Natural killer cell (primary cell): Measurements from ENCODE around the gene SCYGR1. TPM values are rescaled to one million over a fixed set of nuclear protein-coding genes. Genes with fewer than 3 reads are reported as not detected.
A peak's percentile ranks its signal among the peaks of the same experiment; 100 is the strongest.

Experiments used
- ATAC-seq, 3 donors: fragments of 150-1000 bp in 2 of 3; fragments of 200-7000 bp in 1 of 3; cut with Tn5 transposase; 1 replicate in 1 of 3; 2 replicates in 2 of 3; pipeline ENCODE4 v1.10.0; 2021; ENCODE audit warnings: mild to moderate bottlenecking in 2 of 3, moderate library complexity in 2 of 3
- DNase-seq, 2 donors: peaks; one replicate each; pipeline versions ENCODE4 v3.0.0 to v3.0.0-alpha.2; 2013 to 2021; ENCODE audit warnings: mixed read lengths in 1 of 2
- H3K27ac ChIP-seq: one replicate; pipeline ENCODE4 v1.5.1; 2013; ENCODE audit warnings: mild to moderate bottlenecking, low read length
- H3K27me3 ChIP-seq: one replicate; pipeline ENCODE4 v1.6.1; 2013; ENCODE audit warnings: low read length; ENCODE audit not compliant: control insufficient read depth, insufficient read depth
- H3K36me3 ChIP-seq: one replicate; pipeline ENCODE4 v1.6.1; 2013; ENCODE audit warnings: low read length; ENCODE audit not compliant: control insufficient read depth, insufficient read depth
- H3K4me1 ChIP-seq: one replicate; pipeline ENCODE4 v1.6.1; 2013; ENCODE audit warnings: low read length; ENCODE audit not compliant: control insufficient read depth, insufficient read depth
- H3K4me3 ChIP-seq: one replicate; pipeline ENCODE4 v1.5.1; 2013; ENCODE audit warnings: low read length
- H3K9me3 ChIP-seq: one replicate; pipeline ENCODE4 v1.6.1; 2013; ENCODE audit warnings: low read length; ENCODE audit not compliant: control insufficient read depth, insufficient read depth
- H3K27ac Mint-ChIP-seq, 2 donors: one replicate each; pipeline ENCODE4 v1.8.0; 2022; ENCODE audit warnings: mild to moderate bottlenecking in 2 of 2, mixed read lengths in 2 of 2, moderate library complexity in 1 of 2
- H3K27me3 Mint-ChIP-seq, 2 donors: one replicate each; pipeline ENCODE4 v1.8.0; 2022; ENCODE audit warnings: low read depth in 2 of 2, mixed read lengths in 2 of 2
- H3K36me3 Mint-ChIP-seq: one replicate; pipeline ENCODE4 v1.8.0; 2022; ENCODE audit warnings: mixed read lengths
- H3K4me1 Mint-ChIP-seq, 2 donors: one replicate each; pipeline ENCODE4 v1.8.0; 2022; ENCODE audit warnings: mixed read lengths in 2 of 2
- H3K4me3 Mint-ChIP-seq: one replicate; pipeline ENCODE4 v1.8.0; 2022; ENCODE audit warnings: mild to moderate bottlenecking, moderate library complexity, mixed read lengths
- H3K9me3 Mint-ChIP-seq, 2 donors: one replicate each; pipeline ENCODE4 v1.8.0; 2022; ENCODE audit warnings: mixed read lengths in 2 of 2
- WGBS: methylation state at CpG from one replicate; pipeline ENCODE4 v1.1.7; 2013; ENCODE audit warnings: missing lambda C conversion rate; ENCODE audit not compliant: insufficient coverage; 5-methylcytosine and 5-hydroxymethylcytosine counted together
- intact Hi-C: fragments of 100-400 bp; cut with micrococcal nuclease; formaldehyde crosslinking; loops from one replicate; pipeline ENCODE4 v1.14.2; 2022
- total RNA-seq, 4 donors: library from RNA; stranded (reverse); fragments of 120-200 nt in 1 of 4; gene quantifications; one replicate each; pipeline versions ENCODE4 v1.2.3 to v1.2.4, GENCODE V29; 2013 to 2022
- TF ChIP-seq, protein P1 (sequence below): fragments of 200-600 bp; IDR thresholded peaks from one replicate; pipeline ENCODE4 v1.8.0; 2022; ENCODE audit warnings: antibody characterized with exemption

The SCYGR1 gene
- total RNA-seq, 3 donors from 2014 or later (not counting 1 experiment from before 2014, with no cell fraction given): not detected

DNA sequence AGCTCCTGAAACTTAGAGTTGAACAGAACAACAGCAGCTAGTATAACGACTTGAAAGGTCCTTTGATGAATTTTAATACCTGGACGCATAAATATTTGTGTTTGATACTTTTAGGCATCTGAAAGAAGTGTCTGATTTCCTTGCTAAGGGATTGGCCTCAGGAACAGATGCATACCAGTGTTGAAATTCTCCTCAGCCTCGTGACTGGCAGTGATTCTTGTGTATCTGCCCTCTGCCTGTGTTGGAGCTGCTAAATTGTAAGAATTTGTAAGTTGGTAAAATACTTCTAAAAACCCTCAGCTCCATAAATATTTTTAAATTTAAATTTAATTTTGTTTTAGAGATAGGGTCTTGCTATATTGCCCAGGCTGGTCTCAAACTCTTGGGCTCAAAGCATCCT is 22.4 kb upstream of the SCYGR1 start:
- no peaks in the 10 kb centered on the region for H3K27me3 ChIP-seq
- peaks cover 8 to 14% of the 10 kb centered on the region in 2 donors for H3K27me3 Mint-ChIP-seq
- H3K27ac Mint-ChIP-seq: no peak overlapping the region
- H3K9me3 ChIP-seq: no peaks in the 10 kb centered on the region
- no peaks in the 10 kb centered on the region for H3K9me3 Mint-ChIP-seq
- ATAC-seq: no peak
- no peak overlapping the region for H3K4me3 ChIP-seq
- H3K4me3 Mint-ChIP-seq: no peak overlapping the region
- H3K36me3 ChIP-seq: no peaks in the 10 kb centered on the region
- DNase-seq: no peak
- H3K4me1 ChIP-seq: peaks cover 9% of the 10 kb centered on the region
- 94% methylated on average over 3 of the region's 3 CpGs for WGBS
- no peak overlapping the region for H3K27ac ChIP-seq
- intact Hi-C loops: no loop called here
- TF ChIP-seq, protein P1, sequence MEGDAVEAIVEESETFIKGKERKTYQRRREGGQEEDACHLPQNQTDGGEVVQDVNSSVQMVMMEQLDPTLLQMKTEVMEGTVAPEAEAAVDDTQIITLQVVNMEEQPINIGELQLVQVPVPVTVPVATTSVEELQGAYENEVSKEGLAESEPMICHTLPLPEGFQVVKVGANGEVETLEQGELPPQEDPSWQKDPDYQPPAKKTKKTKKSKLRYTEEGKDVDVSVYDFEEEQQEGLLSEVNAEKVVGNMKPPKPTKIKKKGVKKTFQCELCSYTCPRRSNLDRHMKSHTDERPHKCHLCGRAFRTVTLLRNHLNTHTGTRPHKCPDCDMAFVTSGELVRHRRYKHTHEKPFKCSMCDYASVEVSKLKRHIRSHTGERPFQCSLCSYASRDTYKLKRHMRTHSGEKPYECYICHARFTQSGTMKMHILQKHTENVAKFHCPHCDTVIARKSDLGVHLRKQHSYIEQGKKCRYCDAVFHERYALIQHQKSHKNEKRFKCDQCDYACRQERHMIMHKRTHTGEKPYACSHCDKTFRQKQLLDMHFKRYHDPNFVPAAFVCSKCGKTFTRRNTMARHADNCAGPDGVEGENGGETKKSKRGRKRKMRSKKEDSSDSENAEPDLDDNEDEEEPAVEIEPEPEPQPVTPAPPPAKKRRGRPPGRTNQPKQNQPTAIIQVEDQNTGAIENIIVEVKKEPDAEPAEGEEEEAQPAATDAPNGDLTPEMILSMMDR: no peak
- no peaks in the 10 kb centered on the region for H3K36me3 Mint-ChIP-seq
- H3K4me1 Mint-ChIP-seq: peaks cover 0 to 7% of the 10 kb centered on the region in 2 donors

DNA sequence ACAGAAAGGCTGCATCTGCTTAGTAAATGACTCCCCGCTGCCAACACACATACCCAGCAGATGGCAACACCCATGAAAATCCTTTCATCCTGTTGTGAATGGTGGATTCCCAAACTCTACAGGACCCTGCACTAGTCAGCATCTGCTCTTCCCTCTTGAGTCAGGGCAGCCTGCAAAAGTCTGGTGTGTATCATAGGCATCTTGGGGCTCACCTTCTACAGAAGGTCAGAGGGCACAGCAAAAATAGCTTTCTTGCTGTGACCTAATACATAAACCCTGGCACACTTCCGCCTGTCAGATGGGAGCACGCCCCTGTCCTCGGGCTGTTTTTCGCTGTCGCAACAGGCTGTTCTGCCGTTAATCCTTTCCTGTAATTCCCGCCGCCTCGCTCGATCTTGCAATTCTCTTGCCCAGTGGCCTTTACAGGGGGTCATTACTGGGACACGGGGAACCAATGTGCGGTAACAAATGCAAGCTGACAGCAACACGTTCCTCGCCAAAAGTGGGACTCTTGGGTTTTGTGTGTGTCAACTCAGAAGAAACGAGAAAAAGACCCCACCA is 19.9 kb upstream of the SCYGR1 start:
- H3K9me3 ChIP-seq: no peaks in the 10 kb centered on the region
- H3K4me3 ChIP-seq: no peak overlapping the region
- no peaks in the 10 kb centered on the region for H3K36me3 ChIP-seq
- peaks cover 9% of the 10 kb centered on the region for H3K4me1 ChIP-seq
- Mint-ChIP-seq H3K27ac (peak overlapping the region in 1 of 2 donors; percentile 58), H3K27me3 (peaks cover 2 to 14% of the 10 kb centered on the region in 2 donors), H3K36me3 (no peaks in the 10 kb centered on the region), H3K4me1 (peaks cover 0 to 7% of the 10 kb centered on the region in 2 donors), H3K9me3 (no peaks in the 10 kb centered on the region), H3K4me3 (no peak overlapping the region)
- 90% methylated on average over 16 of the region's 16 CpGs for WGBS
- intact Hi-C loops: no loop called here
- no peak overlapping the region for H3K27ac ChIP-seq
- no peaks in the 10 kb centered on the region for H3K27me3 ChIP-seq
- ATAC-seq: peak in 1 of 3 donors; percentile 20
- no peak for DNase-seq
- TF ChIP-seq, protein P1: no peak

DNA sequence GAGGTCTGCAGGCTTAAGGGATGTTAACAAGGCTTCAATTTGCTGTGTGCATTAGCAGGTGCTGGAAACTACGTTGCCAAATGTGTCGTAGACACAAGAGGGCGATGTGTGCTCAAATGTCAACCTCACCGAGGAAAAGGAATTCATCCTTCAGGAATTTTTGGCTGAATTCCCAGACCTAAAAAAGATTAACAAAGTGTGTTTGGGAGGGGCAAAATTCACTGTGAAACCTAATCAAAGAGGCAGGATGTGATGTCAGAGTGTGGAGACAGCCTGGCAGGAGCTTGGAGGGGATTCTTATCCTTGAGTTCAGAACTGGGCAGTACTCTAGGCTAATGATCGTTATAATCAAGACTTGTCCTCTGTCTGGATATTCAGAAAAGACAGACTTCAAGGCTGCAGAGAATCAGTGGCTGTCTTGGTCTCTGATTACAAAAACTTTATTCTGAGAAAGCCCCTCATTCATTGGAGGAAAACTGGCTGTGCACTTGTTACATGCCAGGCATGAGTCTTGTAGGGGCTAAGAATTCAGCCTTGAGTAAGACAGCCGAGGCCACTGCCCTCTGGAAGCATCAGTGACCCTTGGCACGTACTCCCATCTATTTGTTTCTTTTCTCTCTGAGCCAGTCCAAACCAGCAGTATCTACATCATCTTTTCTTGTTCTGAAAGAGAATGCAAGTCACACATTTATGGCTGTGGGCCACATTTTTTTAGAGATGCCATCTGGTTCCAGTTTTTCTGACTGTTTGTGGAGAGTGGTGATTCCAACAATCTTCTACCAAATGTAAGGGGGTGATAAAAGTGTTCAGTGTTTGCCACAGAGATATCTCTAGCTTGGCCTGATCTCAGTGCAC is 18.7 kb upstream of the SCYGR1 start:
- no peaks in the 10 kb centered on the region for H3K36me3 Mint-ChIP-seq
- TF ChIP-seq, protein P1: no peak
- Histone ChIP-seq H3K36me3 (no peaks in the 10 kb centered on the region), H3K27ac (no peak overlapping the region), H3K9me3 (no peaks in the 10 kb centered on the region), H3K4me1 (peaks cover 9% of the 10 kb centered on the region), H3K27me3 (no peaks in the 10 kb centered on the region), H3K4me3 (no peak overlapping the region)
- intact Hi-C loops: no loop called here
- 6% methylated on average over 7 of the region's 7 CpGs for WGBS
- H3K27me3 Mint-ChIP-seq: peaks cover 4 to 14% of the 10 kb centered on the region in 2 donors
- no peaks in the 10 kb centered on the region for H3K9me3 Mint-ChIP-seq
- H3K27ac Mint-ChIP-seq: no peak overlapping the region
- no peak overlapping the region for H3K4me3 Mint-ChIP-seq
- DNase-seq (peak in 1 of 2 donors; percentile 24), ATAC-seq (no peak)
- peaks cover 0 to 7% of the 10 kb centered on the region in 2 donors for H3K4me1 Mint-ChIP-seq
